Measurements from ENCODE around the gene FGA.

DNA sequence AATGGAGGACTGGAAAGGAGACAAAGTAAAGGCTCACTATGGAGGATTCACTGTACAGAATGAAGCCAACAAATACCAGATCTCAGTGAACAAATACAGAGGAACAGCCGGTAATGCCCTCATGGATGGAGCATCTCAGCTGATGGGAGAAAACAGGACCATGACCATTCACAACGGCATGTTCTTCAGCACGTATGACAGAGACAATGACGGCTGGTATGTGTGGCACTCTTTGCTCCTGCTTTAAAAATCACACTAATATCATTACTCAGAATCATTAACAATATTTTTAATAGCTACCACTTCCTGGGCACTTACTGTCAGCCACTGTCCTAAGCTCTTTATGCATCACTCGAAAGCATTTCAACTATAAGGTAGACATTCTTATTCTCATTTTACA, 21.0 kb downstream of the FGA start:
- no peak for TF ChIP-seq ELF1 (IDR thresholded peaks at IDR 0.05; ENCODE audit: borderline replicate concordance, low read depth)
- TF ChIP-seq, protein P1, sequence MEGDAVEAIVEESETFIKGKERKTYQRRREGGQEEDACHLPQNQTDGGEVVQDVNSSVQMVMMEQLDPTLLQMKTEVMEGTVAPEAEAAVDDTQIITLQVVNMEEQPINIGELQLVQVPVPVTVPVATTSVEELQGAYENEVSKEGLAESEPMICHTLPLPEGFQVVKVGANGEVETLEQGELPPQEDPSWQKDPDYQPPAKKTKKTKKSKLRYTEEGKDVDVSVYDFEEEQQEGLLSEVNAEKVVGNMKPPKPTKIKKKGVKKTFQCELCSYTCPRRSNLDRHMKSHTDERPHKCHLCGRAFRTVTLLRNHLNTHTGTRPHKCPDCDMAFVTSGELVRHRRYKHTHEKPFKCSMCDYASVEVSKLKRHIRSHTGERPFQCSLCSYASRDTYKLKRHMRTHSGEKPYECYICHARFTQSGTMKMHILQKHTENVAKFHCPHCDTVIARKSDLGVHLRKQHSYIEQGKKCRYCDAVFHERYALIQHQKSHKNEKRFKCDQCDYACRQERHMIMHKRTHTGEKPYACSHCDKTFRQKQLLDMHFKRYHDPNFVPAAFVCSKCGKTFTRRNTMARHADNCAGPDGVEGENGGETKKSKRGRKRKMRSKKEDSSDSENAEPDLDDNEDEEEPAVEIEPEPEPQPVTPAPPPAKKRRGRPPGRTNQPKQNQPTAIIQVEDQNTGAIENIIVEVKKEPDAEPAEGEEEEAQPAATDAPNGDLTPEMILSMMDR (IDR thresholded peaks at IDR 0.05 in 2 of 3, conservative IDR thresholded peaks at IDR 0.05 in 1 of 3; ENCODE audit: borderline replicate concordance in 1 of 3, insufficient read depth in 1 of 3, low read depth in 2 of 3, low read length in 2 of 3) = no peak
- TF ChIP-seq POLR2AphosphoS5 (IDR thresholded peaks at IDR 0.05; ENCODE audit: low read depth, low read length) = no peak
